ENCODE results near the gene MXRA7. TPM values are rescaled to one million over a fixed set of nuclear protein-coding genes. Genes with fewer than 3 reads are reported as not detected.
"Not testable (repeated sequence)": the region's sequence is repeated elsewhere in the genome, so short reads cannot be mapped to it uniquely, and the experiment has no call there.

MXRA7 gene
- total RNA-seq, 1 donor from 2014 or later = 34.6 TPM

GRCh38 chr17:76735586-76736348 is 25.0 kb upstream of the MXRA7 start:
- no peak for DNase-seq

DNA sequence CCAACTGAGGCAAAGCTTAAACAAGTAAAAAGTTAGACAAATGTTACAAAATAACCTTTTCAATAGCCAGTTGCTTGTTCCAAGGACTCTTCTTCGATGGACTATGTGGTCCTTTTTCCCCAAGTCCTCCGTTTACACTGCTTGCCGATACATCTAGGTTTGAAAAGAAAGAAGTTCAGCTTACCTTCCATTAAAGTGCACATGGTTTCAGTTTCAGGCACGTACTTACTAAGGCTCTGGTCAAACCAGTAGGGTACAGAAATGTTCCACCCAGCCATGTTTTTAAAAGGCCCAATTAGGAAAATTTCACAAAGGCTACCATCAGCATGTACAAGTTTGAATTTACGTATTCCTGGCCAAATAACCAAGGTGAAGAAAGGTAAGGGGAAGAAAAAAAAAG is 24.2 kb upstream of the MXRA7 start:
- no peak for DNase-seq

DNA sequence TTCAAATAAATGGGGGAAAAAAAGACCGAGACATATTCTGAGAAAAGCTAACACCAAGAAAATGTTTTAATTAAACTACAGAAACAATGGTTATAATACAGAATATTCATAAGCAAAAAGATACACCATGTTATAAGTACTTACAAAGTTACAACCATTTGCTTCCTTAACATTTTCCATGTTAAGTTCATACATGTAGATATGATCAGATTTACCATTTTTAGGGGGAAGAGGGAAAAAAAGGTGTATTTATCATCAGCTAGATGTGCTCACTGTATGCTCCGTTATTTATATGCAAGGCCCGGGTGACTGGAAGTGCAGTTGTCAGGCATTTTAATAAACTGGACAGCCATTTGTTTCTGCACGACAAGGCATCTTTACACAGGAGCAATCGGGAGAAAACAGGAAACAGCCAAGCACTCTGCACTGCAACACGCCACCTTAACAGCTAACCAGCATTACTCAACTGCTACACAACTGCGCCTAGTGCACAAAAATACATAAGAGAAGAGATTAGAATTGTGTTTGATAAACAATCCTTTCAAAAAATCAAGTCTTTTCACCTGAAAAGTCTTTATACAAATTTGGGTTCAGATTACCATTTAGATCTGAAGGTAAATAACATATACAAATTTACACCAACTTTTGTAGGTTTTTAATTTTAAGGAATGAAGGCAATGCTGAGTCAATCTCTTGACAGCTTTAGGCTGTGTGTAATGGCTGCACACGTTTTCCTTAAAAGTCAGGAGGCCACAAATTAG is 23.5 kb upstream of the MXRA7 start:
- DNase-seq = no peak

DNA sequence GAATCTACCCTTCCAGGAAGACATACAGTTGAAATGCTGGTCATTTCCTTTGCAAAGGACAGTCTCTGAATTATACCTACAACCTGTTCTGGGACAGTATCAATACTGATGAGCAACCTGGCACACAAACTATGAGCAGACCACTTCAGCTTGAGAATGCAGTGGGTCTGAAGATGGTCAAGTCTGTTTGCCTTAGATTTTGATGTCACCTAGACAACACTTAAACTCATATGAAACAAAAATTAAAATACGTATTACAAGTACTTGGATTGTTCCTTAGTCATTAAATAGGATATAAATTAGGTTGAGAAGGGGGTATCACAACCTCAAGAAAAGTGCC is 22.8 kb upstream of the MXRA7 start:
- no peak for DNase-seq

GRCh38 chr17:76732734-76733617 is 22.2 kb upstream of the MXRA7 start:
- DNase-seq = no peak

DNA sequence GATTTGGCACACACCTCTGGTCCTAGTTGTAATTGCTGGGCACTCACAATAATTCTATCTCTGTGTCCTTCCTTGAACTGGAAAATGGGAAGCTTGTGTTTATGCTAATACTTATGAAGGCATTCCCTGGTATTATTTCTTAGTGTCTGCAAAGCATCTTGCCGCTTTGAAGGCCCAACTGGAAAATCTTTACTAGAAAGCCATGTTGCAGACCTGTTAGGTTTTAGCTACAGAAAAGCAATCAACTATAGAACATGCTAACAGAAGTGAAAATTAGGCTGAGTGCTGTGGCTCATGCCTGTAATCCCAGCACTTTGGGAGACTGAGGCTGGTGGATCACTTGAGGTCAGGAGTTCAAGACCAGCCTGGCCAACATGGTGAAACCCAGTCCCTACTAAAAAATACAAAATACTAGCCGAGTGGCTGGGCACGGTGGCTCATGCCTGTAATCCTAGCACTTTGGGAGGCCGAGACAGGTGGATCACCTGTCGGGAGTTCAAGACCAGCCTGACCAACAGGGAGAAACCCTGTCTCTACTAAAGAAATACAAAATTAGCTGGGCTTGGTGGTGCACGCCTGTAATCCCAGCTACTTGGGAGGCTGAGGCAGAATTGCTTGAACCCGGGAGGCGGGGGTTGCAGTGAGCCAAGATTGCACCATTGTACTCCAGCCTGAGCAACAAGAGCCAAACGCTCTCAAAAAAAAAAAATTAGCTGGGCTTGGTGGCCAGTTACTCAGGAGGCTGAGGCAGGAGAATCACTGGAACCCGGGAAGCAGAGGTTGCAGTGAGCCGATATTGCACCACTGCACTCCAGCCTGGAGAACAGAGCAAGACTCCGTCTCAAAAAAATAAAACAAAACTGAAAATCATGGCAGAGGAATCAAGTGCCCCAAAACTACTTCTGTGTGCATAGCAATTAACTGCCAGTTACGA is 21.3 kb upstream of the MXRA7 start:
- not testable (repeated sequence) for DNase-seq

- DNase-seq = no peak
Observed at GRCh38 chr17:76727745-76728456, 17.1 kb upstream of the MXRA7 start.

- DNase-seq = peak; percentile 73
Observed at GRCh38 chr17:76726776-76727718, 16.3 kb upstream of the MXRA7 start, which contains the start of gene METTL23. Gene METTL23, plus strand, starts transcription at chr17:76726839. Its CDS starts 2,872 bp downstream, at chr17:76729711.

- peak; percentile 96 for DNase-seq
Observed at GRCh38 chr17:76726231-76726775, 15.5 kb upstream of the MXRA7 start, which contains the start of gene JMJD6. Gene JMJD6, minus strand, starts transcription at chr17:76726606. Its CDS starts 131 bp downstream, at chr17:76726475.

- DNase-seq = no peak
Observed at GRCh38 chr17:76725580-76726230, 14.9 kb upstream of the MXRA7 start.

GRCh38 chr17:76723812-76724211 is 13.0 kb upstream of the MXRA7 start:
- DNase-seq = no peak

DNA sequence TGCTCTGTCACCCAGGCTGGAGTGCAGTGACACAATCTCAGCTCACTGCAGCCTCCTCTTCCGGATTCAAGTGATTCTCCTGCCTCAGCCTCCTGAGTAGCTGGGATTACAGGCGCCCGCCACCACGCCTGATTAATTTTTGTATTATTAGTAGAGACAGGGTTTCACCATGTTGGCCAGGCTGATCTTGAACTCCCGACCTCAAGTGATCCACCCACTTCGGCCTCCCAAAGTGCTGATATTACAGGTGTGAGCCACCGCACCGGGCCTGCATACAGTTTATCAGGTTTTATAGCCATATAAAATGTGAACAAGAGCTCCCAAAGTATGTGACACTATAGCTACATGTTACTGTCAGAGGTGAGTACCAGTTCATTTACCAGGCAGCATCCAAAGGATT is 12.2 kb upstream of the MXRA7 start:
- DNase-seq = not testable (repeated sequence)

DNA sequence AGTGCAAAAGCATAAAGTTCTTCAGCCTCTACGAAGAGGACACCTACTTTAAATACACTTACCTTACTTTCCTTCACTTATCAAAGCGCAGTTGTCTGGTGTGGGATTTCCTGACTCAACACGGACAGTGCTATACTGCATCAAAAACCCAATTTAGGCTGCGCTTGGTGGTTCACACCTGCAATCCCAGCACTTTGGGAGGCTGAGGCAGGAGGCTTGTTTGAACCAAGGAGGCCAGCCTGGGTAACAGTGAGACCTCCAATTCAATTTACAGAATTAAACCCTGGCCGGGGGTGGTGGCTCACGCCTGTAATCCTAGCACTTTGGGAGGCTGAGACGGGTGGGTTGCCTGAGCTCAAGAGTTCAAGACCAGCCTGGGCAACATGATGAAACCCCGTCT is 11.5 kb upstream of the MXRA7 start:
- no peak for DNase-seq

GRCh38 chr17:76721463-76721862 is 10.7 kb upstream of the MXRA7 start:
- DNase-seq = no peak

DNA sequence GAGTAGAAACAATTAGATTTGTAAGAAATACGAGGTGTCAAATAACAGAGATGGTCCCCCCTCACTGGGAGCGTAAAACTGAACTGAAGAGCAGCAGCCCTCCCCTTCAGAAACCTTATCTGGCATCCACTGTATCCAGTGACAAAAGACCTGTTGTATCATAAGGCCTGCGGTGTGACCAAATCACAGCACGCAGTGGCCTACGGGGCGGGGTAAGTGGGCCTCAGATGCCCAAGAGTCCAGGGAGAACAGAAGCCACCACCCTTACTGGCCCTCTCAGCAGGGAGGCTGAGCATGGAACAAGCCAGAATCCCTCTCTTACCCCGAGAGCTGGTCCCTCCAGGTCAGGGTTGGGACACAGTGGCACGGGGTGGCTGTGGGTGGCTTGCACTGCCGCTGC is 10.2 kb upstream of the MXRA7 start:
- no peak for DNase-seq

GRCh38 chr17:76720211-76720610 is 9.4 kb upstream of the MXRA7 start:
- no peak for DNase-seq

DNA sequence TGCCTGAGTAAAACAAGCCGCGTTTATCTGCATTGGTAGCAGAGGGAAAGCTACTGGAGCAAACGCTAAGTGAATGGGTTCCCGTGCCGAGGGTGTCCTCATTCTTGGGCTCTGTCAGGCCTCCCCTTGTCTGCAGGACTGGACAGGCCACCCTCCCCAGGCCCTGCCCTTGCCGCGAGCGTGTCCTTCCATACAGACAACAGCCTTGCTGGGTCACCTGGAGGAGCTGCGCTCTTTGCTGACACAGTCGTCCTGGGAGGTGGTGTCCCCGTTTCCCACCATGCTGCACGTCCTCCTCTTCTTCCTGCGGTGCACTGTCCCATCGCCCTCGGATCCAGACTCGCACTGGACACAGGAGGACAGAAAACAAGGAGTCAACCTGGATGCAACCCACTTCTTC is 7.8 kb upstream of the MXRA7 start:
- no peak for DNase-seq

DNA sequence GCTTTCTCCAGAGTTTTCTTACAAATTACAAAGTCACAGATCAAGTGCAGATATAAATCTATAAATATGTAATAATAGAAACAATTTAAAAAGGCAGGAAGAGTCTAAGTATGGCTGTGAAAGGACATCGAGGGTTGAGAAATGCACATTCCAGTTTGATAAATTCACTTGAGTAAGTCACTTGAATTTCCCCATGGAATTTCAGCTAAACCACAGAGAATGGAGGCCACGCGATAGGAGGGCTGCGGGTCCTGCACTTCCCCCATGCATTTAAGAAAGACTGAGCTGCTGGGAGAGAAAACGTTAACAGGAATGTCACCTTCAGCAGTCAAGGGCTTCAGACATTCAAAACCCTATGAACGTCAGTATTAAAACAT is 6.1 kb upstream of the MXRA7 start:
- DNase-seq = no peak

Measured in occipital lobe (tissue), 2 donors.